Neural cell (in vitro differentiated cells): ENCODE results near the gene DCC. TPM values are rescaled to one million over a fixed set of nuclear protein-coding genes. Genes with fewer than 3 reads are reported as not detected.

ENCODE experiments used
- H2AFZ ChIP-seq: fragments of 200-600, 300-800 bp; sonication (generic), shearing (Covaris generic); 2 replicates; pipeline ENCODE4 v1.6.0; 2014; ENCODE audit warnings: low read depth, mild to moderate bottlenecking, antibody characterized with exemption, low read length, moderate library complexity
- H3F3A ChIP-seq: fragments of 200-600 bp; shearing (Covaris generic); 2 replicates; pipeline ENCODE4 v1.6.1; 2016; ENCODE audit warnings: mild to moderate bottlenecking, moderate library complexity, mixed read lengths, antibody characterized with exemption, low read length; ENCODE audit not compliant: insufficient read depth, poor library complexity, severe bottlenecking
- H3K27ac ChIP-seq: fragments of 200-600, 300-800 bp; sonication (generic), shearing (Covaris generic); 2 replicates; pipeline ENCODE4 v1.5.1; 2014; ENCODE audit warnings: mild to moderate bottlenecking, low read length, moderate library complexity
- H3K27me3 ChIP-seq: fragments of 300-800, 200-600 bp; sonication (generic), shearing (Covaris generic); 2 replicates; pipeline ENCODE4 v1.6.0; 2014; ENCODE audit warnings: mild to moderate bottlenecking, low read depth, low read length, moderate library complexity; ENCODE audit not compliant: insufficient read depth
- H3K36me3 ChIP-seq: fragments of 300-800, 200-600 bp; sonication (generic), shearing (Covaris generic); 2 replicates; pipeline ENCODE4 v1.5.1; 2014; ENCODE audit warnings: mild to moderate bottlenecking, antibody characterized with exemption, low read length, moderate library complexity; ENCODE audit not compliant: insufficient read depth
- H3K4me2 ChIP-seq: fragments of 300-800, 200-600 bp; sonication (generic), shearing (Covaris generic); 2 replicates; pipeline ENCODE4 v1.6.0; 2014; ENCODE audit warnings: mild to moderate bottlenecking, low read length
- H3K4me3 ChIP-seq: fragments of 300-800, 200-600 bp; sonication (generic), shearing (Covaris generic); 2 replicates; pipeline ENCODE4 v1.5.1; 2014; ENCODE audit warnings: mild to moderate bottlenecking, low read length, moderate library complexity
- H3K79me2 ChIP-seq: fragments of 200-600 bp; shearing (Covaris generic); replicated peaks from 2 replicates; pipeline ENCODE4 v1.6.0; 2014; ENCODE audit warnings: mild to moderate bottlenecking, low read length, moderate library complexity; ENCODE audit not compliant: insufficient read depth
- H3K9ac ChIP-seq: fragments of 300-800, 200-600 bp; sonication (generic), shearing (Covaris generic); 2 replicates; pipeline ENCODE4 v1.6.1; 2016; ENCODE audit warnings: mild to moderate bottlenecking, low read length, mixed read lengths
- H3K9me2 ChIP-seq: fragments of 200-600 bp; shearing (Covaris generic); 2 replicates; pipeline ENCODE4 v1.6.1; 2016; ENCODE audit warnings: mild to moderate bottlenecking, low read length, mixed read lengths; ENCODE audit not compliant: insufficient read depth
- H3K9me3 ChIP-seq: fragments of 200-600, 300-800 bp; sonication (generic), shearing (Covaris generic); 2 replicates; pipeline ENCODE4 v1.6.1; 2016; ENCODE audit warnings: mild to moderate bottlenecking, mixed run types, low read length, moderate library complexity, mixed read lengths
- H4K20me1 ChIP-seq: fragments of 200-600 bp; shearing (Covaris generic); 2 replicates; pipeline ENCODE4 v1.6.1; 2016; ENCODE audit warnings: mild to moderate bottlenecking, mixed run types; ENCODE audit not compliant: insufficient read depth
- EP300 ChIP-seq: fragments of 450-650 bp; conservative IDR thresholded peaks from 2 replicates; pipeline ENCODE4 v1.6.1; 2014; ENCODE audit warnings: antibody characterized with exemption, mild to moderate bottlenecking, moderate library complexity; ENCODE audit not compliant: poor library complexity, severe bottlenecking
- EZH2 ChIP-seq: fragments of 200-600, 300-800 bp; shearing (Covaris generic), sonication (generic); IDR thresholded peaks from 2 replicates; pipeline ENCODE4 v1.6.1; 2014; ENCODE audit warnings: antibody characterized with exemption, low read length, borderline replicate concordance, mild to moderate bottlenecking; ENCODE audit not compliant: insufficient read depth, poor library complexity, severe bottlenecking
- MXI1 ChIP-seq: fragments of 450-650 bp; conservative IDR thresholded peaks from 2 replicates; pipeline ENCODE4 v1.6.1; 2014; ENCODE audit warnings: antibody characterized with exemption, mild to moderate bottlenecking; ENCODE audit not compliant: poor library complexity, severe bottlenecking
- POLR2AphosphoS5 ChIP-seq: IDR thresholded peaks from 2 replicates; pipeline ENCODE4 v1.6.1; 2012
- RAD21 ChIP-seq: fragments of 450-650 bp; conservative IDR thresholded peaks from 2 replicates; pipeline ENCODE4 v1.6.1; 2014; ENCODE audit warnings: antibody characterized with exemption, mild to moderate bottlenecking, moderate library complexity
- SMC3 ChIP-seq: fragments of 450-650 bp; conservative IDR thresholded peaks from 2 replicates; pipeline ENCODE4 v1.6.1; 2014; ENCODE audit warnings: antibody characterized with exemption, mild to moderate bottlenecking, moderate library complexity; ENCODE audit not compliant: poor library complexity
- TAF1 ChIP-seq: IDR thresholded peaks from 2 replicates; pipeline ENCODE4 v1.6.1; 2012; ENCODE audit warnings: low read depth
- polyA plus RNA-seq: library from polyadenylated mRNA; depleted of rRNA; stranded (reverse); fragments of >200 nt; gene quantifications from 2 replicates; pipeline ENCODE4 v1.2.3, GENCODE V29; 2014
- TF ChIP-seq, protein P1 (sequence below): fragments of 450-650 bp; IDR thresholded peaks from 2 replicates; pipeline ENCODE4 v1.5.1; 2014; ENCODE audit warnings: antibody characterized with exemption, mild to moderate bottlenecking, moderate library complexity; ENCODE audit not compliant: poor library complexity, severe bottlenecking
- TF ChIP-seq, protein P2 (sequence below): IDR thresholded peaks from 2 replicates; pipeline ENCODE4 v1.6.1; 2012; ENCODE audit warnings: borderline replicate concordance

The DCC gene
- polyA plus RNA-seq, 1 donor from 2014 or later, result 40.7 TPM

DNA sequence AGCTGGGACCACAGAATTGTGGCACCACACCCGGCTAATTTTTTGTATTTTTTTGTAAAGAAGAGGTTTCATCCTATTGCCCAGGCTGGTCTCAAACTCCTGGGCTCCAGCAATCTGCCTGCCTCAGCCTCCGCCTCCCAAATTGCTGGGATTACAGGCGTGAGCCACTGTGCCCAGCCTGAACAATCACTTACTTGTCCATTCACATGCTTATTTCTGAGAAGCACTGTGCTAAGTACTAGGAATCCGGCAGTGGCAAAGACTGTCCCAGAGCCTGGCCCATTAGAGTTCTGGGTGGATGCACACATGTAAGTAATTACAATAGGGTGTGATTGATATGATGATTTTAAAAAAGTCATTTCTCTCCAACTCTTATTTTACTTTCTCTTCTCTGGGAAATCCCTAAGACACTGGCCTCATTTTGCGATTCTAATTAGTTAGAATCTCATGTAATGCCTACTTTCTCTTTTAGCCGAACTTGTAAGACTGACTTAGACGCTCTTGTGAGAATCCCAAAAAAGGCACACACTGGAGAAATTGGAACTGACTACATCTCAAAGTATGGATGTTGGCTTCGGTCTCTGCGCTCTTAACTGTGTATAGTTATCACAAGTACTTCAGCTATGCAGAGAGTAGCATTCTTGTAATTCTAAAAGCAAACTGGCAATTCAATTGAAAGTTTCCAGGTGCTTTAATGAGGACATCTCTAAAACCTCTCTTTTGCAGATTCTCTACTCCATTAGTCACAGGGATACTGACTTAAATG lies 567.7 kb downstream of the DCC start:
- Histone ChIP-seq H2AFZ (no peak overlapping the region), H3F3A (no peaks in the 10 kb centered on the region), H4K20me1 (no peaks in the 10 kb centered on the region), H3K9me3 (no peaks in the 10 kb centered on the region), H3K79me2 (no peaks in the 10 kb centered on the region), H3K4me3 (no peak overlapping the region), H3K9me2 (no peaks in the 10 kb centered on the region), H3K4me2 (no peak overlapping the region), H3K27ac (no peak overlapping the region), H3K9ac (no peak overlapping the region), H3K36me3 (no peaks in the 10 kb centered on the region), H3K27me3 (no peaks in the 10 kb centered on the region)
- no peak for TF ChIP-seq MXI1

DNA sequence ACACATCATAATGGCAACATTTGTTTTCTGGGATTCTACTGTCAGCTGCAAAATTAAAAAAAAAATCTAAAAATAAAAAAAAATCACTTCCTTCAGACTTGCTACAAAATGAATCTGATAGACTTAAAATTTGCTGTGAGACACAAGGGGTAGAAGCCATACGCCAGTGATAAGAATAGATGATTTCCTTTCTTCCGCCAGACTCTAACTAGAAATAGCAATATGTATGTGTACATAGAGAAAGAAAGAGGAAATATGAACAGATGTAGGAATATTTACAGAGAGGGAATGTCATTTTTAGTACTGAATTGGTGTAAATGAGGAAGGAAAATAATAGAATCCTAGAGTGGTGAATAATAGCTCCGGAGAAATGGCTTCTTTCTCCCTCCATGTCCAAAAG lies 574.2 kb downstream of the DCC start:
- TF ChIP-seq RAD21, result no peak
- no peak for TF ChIP-seq MXI1
- TF ChIP-seq POLR2AphosphoS5, result no peak
- TF ChIP-seq EZH2, result no peak
- TF ChIP-seq, protein P1, sequence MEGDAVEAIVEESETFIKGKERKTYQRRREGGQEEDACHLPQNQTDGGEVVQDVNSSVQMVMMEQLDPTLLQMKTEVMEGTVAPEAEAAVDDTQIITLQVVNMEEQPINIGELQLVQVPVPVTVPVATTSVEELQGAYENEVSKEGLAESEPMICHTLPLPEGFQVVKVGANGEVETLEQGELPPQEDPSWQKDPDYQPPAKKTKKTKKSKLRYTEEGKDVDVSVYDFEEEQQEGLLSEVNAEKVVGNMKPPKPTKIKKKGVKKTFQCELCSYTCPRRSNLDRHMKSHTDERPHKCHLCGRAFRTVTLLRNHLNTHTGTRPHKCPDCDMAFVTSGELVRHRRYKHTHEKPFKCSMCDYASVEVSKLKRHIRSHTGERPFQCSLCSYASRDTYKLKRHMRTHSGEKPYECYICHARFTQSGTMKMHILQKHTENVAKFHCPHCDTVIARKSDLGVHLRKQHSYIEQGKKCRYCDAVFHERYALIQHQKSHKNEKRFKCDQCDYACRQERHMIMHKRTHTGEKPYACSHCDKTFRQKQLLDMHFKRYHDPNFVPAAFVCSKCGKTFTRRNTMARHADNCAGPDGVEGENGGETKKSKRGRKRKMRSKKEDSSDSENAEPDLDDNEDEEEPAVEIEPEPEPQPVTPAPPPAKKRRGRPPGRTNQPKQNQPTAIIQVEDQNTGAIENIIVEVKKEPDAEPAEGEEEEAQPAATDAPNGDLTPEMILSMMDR, result no peak
- no peak for TF ChIP-seq EP300
- no peak for TF ChIP-seq TAF1
- TF ChIP-seq SMC3, result no peak
- TF ChIP-seq, protein P2, sequence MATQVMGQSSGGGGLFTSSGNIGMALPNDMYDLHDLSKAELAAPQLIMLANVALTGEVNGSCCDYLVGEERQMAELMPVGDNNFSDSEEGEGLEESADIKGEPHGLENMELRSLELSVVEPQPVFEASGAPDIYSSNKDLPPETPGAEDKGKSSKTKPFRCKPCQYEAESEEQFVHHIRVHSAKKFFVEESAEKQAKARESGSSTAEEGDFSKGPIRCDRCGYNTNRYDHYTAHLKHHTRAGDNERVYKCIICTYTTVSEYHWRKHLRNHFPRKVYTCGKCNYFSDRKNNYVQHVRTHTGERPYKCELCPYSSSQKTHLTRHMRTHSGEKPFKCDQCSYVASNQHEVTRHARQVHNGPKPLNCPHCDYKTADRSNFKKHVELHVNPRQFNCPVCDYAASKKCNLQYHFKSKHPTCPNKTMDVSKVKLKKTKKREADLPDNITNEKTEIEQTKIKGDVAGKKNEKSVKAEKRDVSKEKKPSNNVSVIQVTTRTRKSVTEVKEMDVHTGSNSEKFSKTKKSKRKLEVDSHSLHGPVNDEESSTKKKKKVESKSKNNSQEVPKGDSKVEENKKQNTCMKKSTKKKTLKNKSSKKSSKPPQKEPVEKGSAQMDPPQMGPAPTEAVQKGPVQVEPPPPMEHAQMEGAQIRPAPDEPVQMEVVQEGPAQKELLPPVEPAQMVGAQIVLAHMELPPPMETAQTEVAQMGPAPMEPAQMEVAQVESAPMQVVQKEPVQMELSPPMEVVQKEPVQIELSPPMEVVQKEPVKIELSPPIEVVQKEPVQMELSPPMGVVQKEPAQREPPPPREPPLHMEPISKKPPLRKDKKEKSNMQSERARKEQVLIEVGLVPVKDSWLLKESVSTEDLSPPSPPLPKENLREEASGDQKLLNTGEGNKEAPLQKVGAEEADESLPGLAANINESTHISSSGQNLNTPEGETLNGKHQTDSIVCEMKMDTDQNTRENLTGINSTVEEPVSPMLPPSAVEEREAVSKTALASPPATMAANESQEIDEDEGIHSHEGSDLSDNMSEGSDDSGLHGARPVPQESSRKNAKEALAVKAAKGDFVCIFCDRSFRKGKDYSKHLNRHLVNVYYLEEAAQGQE, result no peak
- Histone ChIP-seq H3F3A (no peaks in the 10 kb centered on the region), H3K27ac (no peak overlapping the region), H2AFZ (no peak overlapping the region), H3K27me3 (no peaks in the 10 kb centered on the region), H3K4me3 (no peak overlapping the region), H3K9me3 (no peaks in the 10 kb centered on the region), H3K9me2 (no peaks in the 10 kb centered on the region), H3K4me2 (no peak overlapping the region), H3K79me2 (no peaks in the 10 kb centered on the region), H4K20me1 (no peaks in the 10 kb centered on the region), H3K9ac (no peak overlapping the region), H3K36me3 (no peaks in the 10 kb centered on the region)
